Neuronal stem cell (in vitro differentiated cells): Measurements from ENCODE around the gene OR8B2. TPM values are rescaled to one million over a fixed set of nuclear protein-coding genes. Genes with fewer than 3 reads are reported as not detected.

Experiments
- DNase-seq: peaks from one replicate; pipeline ENCODE4 v3.0.0-alpha.2; 2013; ENCODE audit warnings: low spot score
- H2AFZ ChIP-seq: one replicate; pipeline ENCODE4 v1.6.1; 2013; ENCODE audit warnings: mild to moderate bottlenecking, low read length, inconsistent platforms
- H2AK5ac ChIP-seq: 2 replicates; pipeline ENCODE4 v1.6.1; 2013; ENCODE audit warnings: low read depth, mild to moderate bottlenecking, inconsistent platforms, low read length, moderate library complexity, mixed read lengths
- H2BK120ac ChIP-seq: 2 replicates; pipeline ENCODE4 v1.6.1; 2013; ENCODE audit warnings: low read depth, mild to moderate bottlenecking, inconsistent platforms, low read length, moderate library complexity, mixed read lengths
- H2BK12ac ChIP-seq: one replicate; pipeline ENCODE4 v1.6.1; 2013; ENCODE audit warnings: low read length, inconsistent platforms
- H2BK15ac ChIP-seq: 2 replicates; pipeline ENCODE4 v1.6.1; 2013; ENCODE audit warnings: mild to moderate bottlenecking, low read length, inconsistent platforms, mixed read lengths
- H2BK5ac ChIP-seq: one replicate; pipeline ENCODE4 v1.6.1; 2013; ENCODE audit warnings: inconsistent platforms, mild to moderate bottlenecking, low read length, moderate library complexity
- H3K14ac ChIP-seq: one replicate; pipeline ENCODE4 v1.6.1; 2013; ENCODE audit warnings: low read length, inconsistent platforms
- H3K18ac ChIP-seq: 2 replicates; pipeline ENCODE4 v1.6.1; 2013; ENCODE audit warnings: low read length, inconsistent platforms
- H3K23ac ChIP-seq: 2 replicates; pipeline ENCODE4 v1.6.1; 2013; ENCODE audit warnings: low read depth, mild to moderate bottlenecking, mixed read lengths, low read length, inconsistent platforms; ENCODE audit not compliant: poor library complexity
- H3K27ac ChIP-seq: replicated peaks from 3 replicates; pipeline ENCODE4 v1.5.1; 2013; ENCODE audit warnings: low read length, inconsistent platforms
- H3K27me3 ChIP-seq, 3 experiments: 2 replicates each; pipeline ENCODE4 v1.6.1; 2013; ENCODE audit warnings: low read length in 3 of 3, mild to moderate bottlenecking in 2 of 3, inconsistent platforms in 1 of 3, low read depth in 1 of 3, mixed read lengths in 1 of 3, moderate library complexity in 1 of 3; ENCODE audit not compliant: control insufficient read depth in 3 of 3, insufficient read depth in 3 of 3
- H3K36me3 ChIP-seq, 2 donors: replicated peaks in 1 of 2; 2 replicates each; pipeline ENCODE4 v1.6.1; 2013; ENCODE audit warnings: low read length in 2 of 2; ENCODE audit not compliant: control insufficient read depth in 2 of 2, insufficient read depth in 2 of 2
- H3K4ac ChIP-seq: 2 replicates; pipeline ENCODE4 v1.6.1; 2013; ENCODE audit warnings: inconsistent platforms, mild to moderate bottlenecking, low read length, moderate library complexity
- H3K4me1 ChIP-seq, 2 donors: 1 replicate in 1 of 2; 2 replicates in 1 of 2; pipeline ENCODE4 v1.6.1; 2013; ENCODE audit warnings: low read length in 2 of 2, low read depth in 1 of 2; ENCODE audit not compliant: control insufficient read depth in 2 of 2, insufficient read depth in 1 of 2
- H3K4me2 ChIP-seq: one replicate; pipeline ENCODE4 v1.6.1; 2013; ENCODE audit warnings: mild to moderate bottlenecking, low read length, inconsistent platforms; ENCODE audit not compliant: insufficient read depth, poor library complexity, severe bottlenecking
- H3K4me3 ChIP-seq, 2 donors: 2 replicates each; pipeline ENCODE4 v1.5.1; 2013; ENCODE audit warnings: low read length in 2 of 2, mild to moderate bottlenecking in 2 of 2, inconsistent platforms in 1 of 2, moderate library complexity in 1 of 2
- H3K79me1 ChIP-seq: one replicate; pipeline ENCODE4 v1.6.1; 2013; ENCODE audit warnings: low read depth, mild to moderate bottlenecking, inconsistent platforms, low read length, moderate library complexity
- H3K9ac ChIP-seq: one replicate; pipeline ENCODE4 v1.6.1; 2013; ENCODE audit warnings: mild to moderate bottlenecking, low read depth, low read length, inconsistent platforms; ENCODE audit not compliant: poor library complexity
- H3K9me3 ChIP-seq, 2 donors: replicated peaks in 1 of 2; 2 replicates each; pipeline versions ENCODE3 to v1.6.1; 2013; ENCODE audit warnings: low read length in 2 of 2, mild to moderate bottlenecking in 2 of 2, inconsistent platforms in 1 of 2, low read depth in 1 of 2, mixed read lengths in 1 of 2, moderate library complexity in 1 of 2; ENCODE audit not compliant: control insufficient read depth in 2 of 2, insufficient read depth in 1 of 2
- H4K8ac ChIP-seq: one replicate; pipeline ENCODE4 v1.6.1; 2013; ENCODE audit warnings: low read depth, mild to moderate bottlenecking, inconsistent platforms, low read length, moderate library complexity
- H4K91ac ChIP-seq: one replicate; pipeline ENCODE4 v1.6.1; 2013; ENCODE audit warnings: low read length, low read depth, mild to moderate bottlenecking, inconsistent platforms; ENCODE audit not compliant: poor library complexity
- WGBS, 2 donors: extraction: QIAGEN DNeasy Blood & Tissue Kit; methylation state at CpG; one replicate each; pipeline ENCODE4 v1.1.7; 2013; ENCODE audit warnings: missing lambda C conversion rate in 2 of 2, mixed read lengths in 1 of 2; ENCODE audit not compliant: insufficient read length in 2 of 2, insufficient replicate concordance in 1 of 2; ENCODE audit errors: extremely low coverage in 2 of 2; 5-methylcytosine and 5-hydroxymethylcytosine counted together
- polyA plus RNA-seq, 2 experiments: library from polyadenylated mRNA; stranded (reverse); fragments of 200-250 nt; gene quantifications; one replicate each; pipeline ENCODE4 v1.2.3, GENCODE V29; 2013

The OR8B2 gene
- polyA plus RNA-seq (2013, experiment 1 of 2) = not detected
- polyA plus RNA-seq (2013, experiment 2 of 2) = not detected

- H3K27ac ChIP-seq = no peak within 1 kb of the TSS
- H3K4me1 ChIP-seq = no peaks in the 10 kb centered on the region
- H3K4me2 ChIP-seq = no peak within 1 kb of the TSS
- H3K36me3 ChIP-seq = no peaks in the 10 kb centered on the region
- H2AK5ac ChIP-seq = no peak within 1 kb of the TSS
- no peak within 1 kb of the TSS for H2BK12ac ChIP-seq
- no peaks in the 10 kb centered on the region for H3K9me3 ChIP-seq
- no peak within 1 kb of the TSS for H3K9ac ChIP-seq
- H2BK120ac ChIP-seq = no peak within 1 kb of the TSS
- H3K4ac ChIP-seq = no peak within 1 kb of the TSS
- no peak within 1 kb of the TSS for H2BK15ac ChIP-seq
- H3K14ac ChIP-seq = no peak within 1 kb of the TSS
- no peaks in the 10 kb centered on the region for H3K27me3 ChIP-seq
- H3K23ac ChIP-seq = no peak within 1 kb of the TSS
- WGBS, 2 donors = no CpG with 5 or more reads among the region's 2 CpGs
- no peak within 1 kb of the TSS for H2BK5ac ChIP-seq
- no peak within 1 kb of the TSS for H3K4me3 ChIP-seq
- H4K91ac ChIP-seq = no peak within 1 kb of the TSS
- DNase-seq = no peak
- H2AFZ ChIP-seq = no peak within 1 kb of the TSS
- no peaks in the 10 kb centered on the region for H3K79me1 ChIP-seq
- no peak within 1 kb of the TSS for H4K8ac ChIP-seq
- no peak within 1 kb of the TSS for H3K18ac ChIP-seq
These were observed at the start of gene OR8B2 for GRCh38 chr11:124384399-124384798. Gene OR8B2 (minus strand): TSS chr11:124384499. CDS start chr11:124383343, 1,156 bp downstream.

GRCh38 chr11:124429599-124429998 is 45.3 kb upstream of the OR8B2 start:
- no peak overlapping the region for H3K4ac ChIP-seq
- no peak overlapping the region for H4K91ac ChIP-seq
- no peak overlapping the region for H3K4me2 ChIP-seq
- H2BK12ac ChIP-seq = no peak overlapping the region
- no peak overlapping the region for H3K4me3 ChIP-seq
- no peak overlapping the region for H2BK15ac ChIP-seq
- no peaks in the 10 kb centered on the region for H3K4me1 ChIP-seq
- no peak overlapping the region for H3K14ac ChIP-seq
- no peak overlapping the region for H4K8ac ChIP-seq
- no peaks in the 10 kb centered on the region for H3K27me3 ChIP-seq
- H3K9me3 ChIP-seq = no peaks in the 10 kb centered on the region
- no peak overlapping the region for H3K9ac ChIP-seq
- no peak overlapping the region for H2AK5ac ChIP-seq
- no peaks in the 10 kb centered on the region for H3K36me3 ChIP-seq
- no peak overlapping the region for H2BK5ac ChIP-seq
- H3K27ac ChIP-seq = no peak overlapping the region
- H3K23ac ChIP-seq = no peak overlapping the region
- H2AFZ ChIP-seq = no peak overlapping the region
- WGBS, 2 donors = no CpG with 5 or more reads among the region's 2 CpGs
- no peak overlapping the region for H2BK120ac ChIP-seq
- no peak overlapping the region for H3K18ac ChIP-seq
- DNase-seq = no peak
- H3K79me1 ChIP-seq = no peaks in the 10 kb centered on the region

- Histone ChIP-seq H3K36me3 (no peaks in the 10 kb centered on the region), H3K9me3 (no peaks in the 10 kb centered on the region), H3K4me1 (no peaks in the 10 kb centered on the region), H3K4me2 (no peak within 1 kb of the TSS), H3K18ac (no peak within 1 kb of the TSS), H3K23ac (no peak within 1 kb of the TSS), H3K27ac (no peak within 1 kb of the TSS), H2BK15ac (no peak within 1 kb of the TSS), H3K14ac (no peak within 1 kb of the TSS), H2BK120ac (no peak within 1 kb of the TSS), H2AK5ac (no peak within 1 kb of the TSS), H2BK5ac (no peak within 1 kb of the TSS), H3K4ac (no peak within 1 kb of the TSS), H2BK12ac (no peak within 1 kb of the TSS), H3K27me3 (no peaks in the 10 kb centered on the region), H4K91ac (no peak within 1 kb of the TSS), H3K9ac (no peak within 1 kb of the TSS), H4K8ac (no peak within 1 kb of the TSS), H3K79me1 (no peaks in the 10 kb centered on the region), H2AFZ (no peak within 1 kb of the TSS), H3K4me3 (peak within 1 kb of the TSS in 1 of 2 donors; percentile 50)
- no peak for DNase-seq
- no CpG with 5 or more reads among the region's 2 CpGs for whole genome bisulfite sequencing, 2 donors
These were observed 40.2 kb upstream of the OR8B2 start, which contains the start of gene OR8B4 for GRCh38 chr11:124424384-124424921. Gene OR8B4 (minus strand): TSS chr11:124424871. CDS start chr11:124424871, 0 bp downstream.

- H3K27ac ChIP-seq = no peak overlapping the region
- H3K4me2 ChIP-seq = no peak overlapping the region
- no peaks in the 10 kb centered on the region for H3K79me1 ChIP-seq
- H3K9ac ChIP-seq = no peak overlapping the region
- H4K8ac ChIP-seq = no peak overlapping the region
- H3K23ac ChIP-seq = no peak overlapping the region
- peaks cover 0 to 2% of the 10 kb centered on the region in 2 donors for H3K4me1 ChIP-seq
- H2AK5ac ChIP-seq = no peak overlapping the region
- H2BK15ac ChIP-seq = no peak overlapping the region
- no peaks in the 10 kb centered on the region for H3K27me3 ChIP-seq
- H3K4ac ChIP-seq = no peak overlapping the region
- no peak overlapping the region for H3K18ac ChIP-seq
- H3K36me3 ChIP-seq = no peaks in the 10 kb centered on the region
- H2AFZ ChIP-seq = no peak overlapping the region
- H4K91ac ChIP-seq = no peak overlapping the region
- no peak overlapping the region for H2BK120ac ChIP-seq
- no peak overlapping the region for H3K4me3 ChIP-seq
- no peak overlapping the region for H2BK5ac ChIP-seq
- WGBS, 2 donors = no CpG with 5 or more reads among the region's 4 CpGs
- no peak overlapping the region for H2BK12ac ChIP-seq
- H3K14ac ChIP-seq = no peak overlapping the region
- H3K9me3 ChIP-seq = no peaks in the 10 kb centered on the region
- no peak for DNase-seq
These were observed 36.7 kb upstream of the OR8B2 start for GRCh38 chr11:124421043-124421442.
